GM12865 (cell line): ENCODE data around the gene CDKAL1.
"Not testable (repeated sequence)": the region's sequence is repeated elsewhere in the genome, so short reads cannot be mapped to it uniquely, and the experiment has no call there.

Experiments used
- DNase-seq: peaks from one replicate; pipeline ENCODE4 v3.0.0; 2010; ENCODE audit warnings: low read depth
- H3K4me3 ChIP-seq: 2 replicates; pipeline ENCODE4 v1.5.1; 2011; ENCODE audit warnings: mild to moderate bottlenecking, low read depth, low read length, control low read depth
- CTCF ChIP-seq: IDR thresholded peaks from 2 replicates; pipeline ENCODE4 v1.5.1; 2011; ENCODE audit warnings: low read length, control low read depth, low read depth, inconsistent platforms; ENCODE audit not compliant: insufficient read depth; ENCODE audit errors: missing control alignments

CDKAL1 gene

GRCh38 chr6:20538907-20539306, 4.7 kb downstream of the CDKAL1 start:
- DNase-seq, result no peak
- no peak for TF ChIP-seq CTCF
- no peak overlapping the region for H3K4me3 ChIP-seq

- no peak for DNase-seq
- H3K4me3 ChIP-seq, result no peak overlapping the region
- no peak for TF ChIP-seq CTCF
These were observed 5.1 kb downstream of the CDKAL1 start for GRCh38 chr6:20539387-20539786.

DNA sequence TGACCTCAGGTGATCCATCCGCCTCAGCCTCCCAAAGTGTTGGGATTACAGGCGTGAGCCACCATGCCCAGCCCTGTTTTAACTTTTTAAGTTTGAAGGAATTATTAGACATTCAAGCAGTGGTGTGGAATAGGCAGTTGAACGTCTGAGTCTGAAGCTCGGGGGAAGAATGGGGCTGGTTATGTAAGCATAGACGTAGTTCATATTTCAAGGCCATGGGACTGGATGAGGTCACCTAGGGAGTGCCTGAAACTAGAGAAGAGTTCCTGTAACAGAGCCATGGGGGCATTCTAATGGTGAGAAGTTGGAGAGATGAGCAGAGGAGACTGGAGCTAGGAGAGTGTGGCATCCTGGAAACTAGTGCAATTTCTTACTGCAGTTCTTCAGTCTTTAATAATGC, 6.4 kb downstream of the CDKAL1 start:
- TF ChIP-seq CTCF, result no peak
- H3K4me3 ChIP-seq, result no peak overlapping the region
- no peak for DNase-seq

- no peak for DNase-seq
- TF ChIP-seq CTCF, result no peak
- H3K4me3 ChIP-seq, result no peak overlapping the region
These were observed 7.1 kb downstream of the CDKAL1 start for GRCh38 chr6:20541382-20541781.

DNA sequence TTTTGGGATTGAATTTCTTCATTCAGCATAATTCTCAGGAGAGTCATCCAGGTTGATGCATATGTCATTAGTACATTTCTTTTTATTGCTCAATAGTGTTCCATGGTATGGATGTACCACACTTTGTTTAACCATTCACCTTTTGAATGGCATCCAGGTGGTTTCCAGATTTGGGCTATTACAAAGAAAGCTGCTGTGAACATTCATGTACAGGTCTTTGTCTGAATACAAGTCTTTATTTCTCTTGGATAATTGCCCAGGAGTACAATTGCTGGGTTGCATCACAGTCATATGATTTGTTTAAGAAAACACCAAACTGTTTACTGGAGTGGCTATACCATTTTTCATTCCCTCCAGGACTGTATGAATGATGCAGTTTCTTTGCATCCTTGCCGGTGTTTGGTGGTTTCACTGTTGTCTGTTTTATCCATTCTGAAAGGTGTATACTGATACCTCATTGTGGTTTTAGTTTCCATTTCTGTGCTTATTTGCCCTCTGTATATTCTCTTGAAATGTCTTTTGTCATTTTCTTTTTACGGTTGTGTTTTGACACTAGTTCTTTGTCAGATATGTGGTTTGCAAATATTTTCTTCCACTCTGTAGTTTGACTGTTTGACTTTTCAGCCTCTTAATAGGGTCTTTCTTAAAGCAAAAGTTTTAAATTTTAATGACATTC, 8.8 kb downstream of the CDKAL1 start:
- H3K4me3 ChIP-seq, result no peak overlapping the region
- DNase-seq, result peak; percentile 85
- TF ChIP-seq CTCF, result no peak

DNA sequence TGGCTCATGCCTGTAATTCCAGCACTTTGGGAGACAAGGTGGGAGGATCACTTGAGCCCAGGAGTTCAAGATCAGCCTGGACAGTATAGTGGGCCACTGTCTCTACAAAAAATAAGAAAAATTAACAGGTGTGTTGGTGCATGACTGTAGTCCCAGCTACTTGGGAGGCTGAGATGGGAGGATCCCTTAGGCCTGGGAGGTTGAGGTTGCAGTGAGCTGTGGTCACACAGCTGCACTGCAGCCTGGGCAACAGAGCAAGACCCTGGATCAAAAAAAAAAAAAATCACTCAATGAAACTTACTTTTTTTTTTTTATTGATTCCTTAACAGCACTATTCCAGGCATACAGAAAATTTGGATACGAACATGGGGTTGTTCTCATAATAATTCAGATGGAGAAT, 14.0 kb downstream of the CDKAL1 start:
- no peak overlapping the region for H3K4me3 ChIP-seq
- DNase-seq, result no peak
- TF ChIP-seq CTCF, result no peak

DNA sequence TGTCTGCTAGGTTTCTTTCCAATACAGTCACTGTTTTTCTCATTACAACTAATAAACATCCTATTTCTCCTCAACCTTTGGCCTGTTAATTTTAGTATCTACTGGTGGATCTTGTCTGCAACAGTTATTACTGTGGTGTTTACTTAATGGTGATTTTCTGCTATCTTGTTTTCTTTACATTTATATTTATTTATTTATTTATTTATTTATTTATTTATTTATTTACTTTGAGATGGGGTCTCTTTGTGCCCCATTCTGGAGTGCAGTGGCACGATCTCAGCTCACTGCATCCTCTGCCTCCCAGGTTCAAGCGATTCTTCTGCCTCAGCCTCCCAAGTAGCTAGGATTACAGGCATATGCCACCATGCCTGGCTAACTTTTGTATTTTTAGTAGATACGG, 15.1 kb downstream of the CDKAL1 start:
- not testable (repeated sequence) for H3K4me3 ChIP-seq, DNase-seq
